ENCODE results near the gene CUX1. TPM values are rescaled to one million over a fixed set of nuclear protein-coding genes. Genes with fewer than 3 reads are reported as not detected.
"Not testable (repeated sequence)": the region's sequence is repeated elsewhere in the genome, so short reads cannot be mapped to it uniquely, and the experiment has no call there.

Gene CUX1
- total and polyA plus RNA-seq, 7 experiments from 2014 or later: 10.1 to 81.6 (median 42.5) TPM

DNA sequence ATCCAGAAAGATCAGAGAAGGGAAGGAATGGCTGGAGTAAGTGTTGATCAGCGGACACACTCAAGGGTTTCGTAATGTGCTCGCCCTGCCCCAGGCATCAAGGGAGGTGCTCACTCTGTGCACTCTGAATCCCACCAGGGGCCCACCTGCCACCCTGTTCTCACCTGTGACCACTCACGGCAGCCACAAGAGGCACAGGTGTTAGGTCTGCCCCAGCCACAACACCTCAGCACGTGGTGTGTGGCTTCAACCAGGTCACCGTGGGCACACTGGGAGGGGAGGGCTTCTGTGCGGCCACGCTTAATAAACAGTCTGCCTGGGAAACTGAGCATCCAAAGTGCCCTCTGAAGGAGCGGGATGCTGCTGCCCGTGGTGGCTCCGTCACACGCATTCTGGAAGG lies 49.8 kb downstream of the CUX1 start:
- no peaks in the 10 kb centered on the region for H3K36me3 ChIP-seq (ENCODE audit: control insufficient read depth in 2 of 3, insufficient read depth in 3 of 3, low read length in 3 of 3)
- DNase-seq (no peak), ATAC-seq (no peak)
- H3K4me1 Mint-ChIP-seq: peaks cover 8 to 45% (median 40%) of the 10 kb centered on the region in 7 donors
- H3K27me3 Mint-ChIP-seq: no peaks in the 10 kb centered on the region
- no peaks in the 10 kb centered on the region for H3K27me3 ChIP-seq (ENCODE audit: control insufficient read depth in 2 of 2, insufficient read depth in 2 of 2, low read length in 2 of 2)
- H3K4me3 ChIP-seq (ENCODE audit: low read length): no peak overlapping the region
- H3K36me3 Mint-ChIP-seq: peaks cover 0 to 10% (median 4%) of the 10 kb centered on the region in 5 donors
- H3K9me3 Mint-ChIP-seq: no peaks in the 10 kb centered on the region
- no peak overlapping the region for H3K4me3 Mint-ChIP-seq
- POLR2A ChIA-PET: no interaction called here
- CTCF ChIA-PET: no interaction called here
- H3K4me1 ChIP-seq (ENCODE audit: control insufficient read depth in 2 of 2, insufficient read depth in 2 of 2, low read length in 2 of 2): no peaks in the 10 kb centered on the region
- intact Hi-C loops (cut with micrococcal nuclease): no loop called here
- H3K27ac Mint-ChIP-seq: no peak overlapping the region
- no peaks in the 10 kb centered on the region for H3K9me3 ChIP-seq (ENCODE audit: control insufficient read depth in 2 of 3, low read length in 3 of 3)
- no peak overlapping the region for H3K27ac ChIP-seq (ENCODE audit: low read depth, low read length)

DNA sequence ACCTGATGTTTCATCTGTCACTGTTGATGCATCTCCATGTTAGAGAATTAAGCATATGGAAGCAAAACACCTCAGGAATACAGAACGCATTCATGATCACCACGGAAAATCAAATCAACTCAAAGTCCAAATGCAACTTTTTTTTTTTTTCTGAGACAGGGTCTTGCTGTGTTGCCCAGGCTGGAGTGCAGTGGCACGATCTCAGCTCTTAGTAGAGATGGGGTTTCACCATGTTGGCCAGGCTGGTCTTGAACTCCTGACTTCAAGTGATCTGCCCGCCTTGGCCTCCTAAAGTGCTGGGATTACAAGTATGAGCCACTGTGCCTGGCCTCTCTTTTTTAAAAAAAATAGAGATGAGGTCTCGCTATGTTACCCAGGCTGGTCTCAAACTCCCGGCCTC lies 50.3 kb downstream of the CUX1 start:
- H3K27me3 Mint-ChIP-seq; H3K4me3 Mint-ChIP-seq; POLR2A ChIA-PET; intact Hi-C loops (cut with micrococcal nuclease); H3K27ac ChIP-seq (ENCODE audit: low read depth, low read length); H3K27me3 ChIP-seq (ENCODE audit: control insufficient read depth in 2 of 2, insufficient read depth in 2 of 2, low read length in 2 of 2); DNase-seq; H3K36me3 ChIP-seq (ENCODE audit: control insufficient read depth in 2 of 3, insufficient read depth in 3 of 3, low read length in 3 of 3); H3K4me1 ChIP-seq (ENCODE audit: control insufficient read depth in 2 of 2, insufficient read depth in 2 of 2, low read length in 2 of 2); H3K9me3 Mint-ChIP-seq; ATAC-seq; H3K9me3 ChIP-seq (ENCODE audit: control insufficient read depth in 2 of 3, low read length in 3 of 3); H3K4me3 ChIP-seq (ENCODE audit: low read length); CTCF ChIA-PET: not testable (repeated sequence)
- H3K4me1 Mint-ChIP-seq: peaks cover 8 to 45% (median 40%) of the 10 kb centered on the region in 7 donors
- H3K27ac Mint-ChIP-seq: peak overlapping the region in 1 of 9 donors; percentile 41
- H3K36me3 Mint-ChIP-seq: peaks cover 0 to 10% (median 4%) of the 10 kb centered on the region in 5 donors

DNA sequence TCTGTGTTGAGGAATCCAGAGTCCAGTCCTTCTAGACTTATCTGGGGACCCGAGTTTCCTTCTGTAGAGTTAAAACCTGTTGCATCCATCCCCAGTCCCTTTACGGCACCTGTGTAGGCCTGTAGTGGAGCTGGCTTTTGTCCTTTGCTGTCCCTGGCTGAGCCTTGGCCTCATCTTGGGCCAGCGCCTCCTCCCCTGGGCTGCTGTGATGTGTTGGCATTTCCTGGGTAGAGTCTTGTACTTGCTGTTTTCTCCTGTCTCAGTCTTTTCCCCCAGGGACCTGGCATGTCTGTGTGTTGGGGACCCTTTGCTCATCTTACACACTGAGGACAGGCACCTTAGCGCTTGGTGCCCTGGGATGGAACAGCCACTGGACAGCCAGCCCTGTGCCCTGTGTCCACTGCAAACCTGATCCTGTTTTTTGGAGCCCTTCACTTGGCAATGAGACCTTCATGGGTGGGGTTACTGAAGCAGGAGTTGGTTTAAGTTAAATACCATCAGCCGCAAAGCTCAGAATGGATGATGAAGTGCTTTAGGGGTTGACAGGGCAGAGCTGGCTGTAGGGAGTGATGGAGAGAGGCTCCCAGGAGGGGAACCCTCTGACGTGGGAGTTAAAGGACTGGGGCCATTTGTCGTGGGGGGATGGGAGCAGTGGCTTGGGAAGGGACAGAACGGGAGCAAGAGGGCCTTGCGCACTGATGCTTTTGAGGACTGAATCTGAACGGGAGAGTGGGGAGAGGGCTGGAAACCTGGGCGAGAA lies 50.9 kb downstream of the CUX1 start:
- CTCF ChIA-PET: no interaction called here
- Mint-ChIP-seq H3K4me3 (no peak overlapping the region), H3K4me1 (peaks cover 8 to 45% (median 40%) of the 10 kb centered on the region in 7 donors), H3K9me3 (no peaks in the 10 kb centered on the region), H3K36me3 (peaks cover 0 to 10% (median 4%) of the 10 kb centered on the region in 5 donors), H3K27ac (peak overlapping the region in 3 of 9 donors; percentile 36 to 65 (median 41)), H3K27me3 (no peaks in the 10 kb centered on the region)
- POLR2A ChIA-PET: no interaction called here
- Histone ChIP-seq H3K4me1 (ENCODE audit: control insufficient read depth in 2 of 2, insufficient read depth in 2 of 2, low read length in 2 of 2) (no peaks in the 10 kb centered on the region), H3K9me3 (ENCODE audit: control insufficient read depth in 2 of 3, low read length in 3 of 3) (no peaks in the 10 kb centered on the region), H3K27ac (ENCODE audit: low read depth, low read length) (no peak overlapping the region), H3K27me3 (ENCODE audit: control insufficient read depth in 2 of 2, insufficient read depth in 2 of 2, low read length in 2 of 2) (no peaks in the 10 kb centered on the region), H3K36me3 (ENCODE audit: control insufficient read depth in 2 of 3, insufficient read depth in 3 of 3, low read length in 3 of 3) (no peaks in the 10 kb centered on the region), H3K4me3 (ENCODE audit: low read length) (no peak overlapping the region)
- DNase-seq (no peak), ATAC-seq (no peak)
- intact Hi-C loops (cut with micrococcal nuclease): no loop called here

DNA sequence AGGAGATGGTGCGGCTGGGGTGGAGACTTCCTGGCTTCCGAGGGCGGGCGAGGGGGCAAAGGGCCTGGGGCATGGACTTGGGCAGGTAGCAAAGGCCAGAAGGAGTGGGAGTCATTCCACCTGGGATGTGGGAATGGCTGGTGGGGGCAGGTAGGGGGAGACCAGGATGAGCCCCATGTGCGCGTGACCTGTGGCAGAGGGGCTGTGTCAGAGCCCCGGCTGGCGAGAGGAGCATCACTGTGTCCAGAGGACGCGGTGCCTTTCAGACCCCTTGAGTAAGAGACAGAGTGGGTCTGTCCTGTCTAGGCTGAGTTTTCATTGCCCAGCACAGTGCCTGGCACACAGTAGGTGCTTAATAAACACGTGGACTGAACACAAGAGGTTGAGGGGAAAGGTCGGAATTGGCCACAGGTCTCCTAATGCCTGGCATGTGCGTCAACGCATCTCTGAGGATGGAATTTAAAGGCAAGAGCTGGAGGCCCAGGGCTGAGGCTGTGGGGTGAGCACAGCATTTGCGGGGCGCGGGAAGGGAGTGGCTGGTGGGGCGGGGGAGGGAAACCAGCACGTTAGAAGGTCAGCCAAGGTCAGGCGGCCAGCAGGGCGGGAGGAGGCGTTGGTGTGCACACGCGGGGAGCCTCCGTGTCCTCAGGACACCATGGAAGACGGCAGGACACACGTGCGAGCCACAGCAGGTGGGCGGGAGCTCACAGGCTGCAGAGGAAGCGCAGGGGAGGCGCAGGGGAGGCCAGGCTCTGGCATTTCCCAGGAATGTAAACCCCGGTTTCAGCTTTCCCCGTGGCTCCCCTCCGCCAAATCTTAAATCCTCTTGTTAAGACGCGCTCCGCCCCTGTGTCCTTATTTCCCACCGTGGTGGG lies 51.8 kb downstream of the CUX1 start:
- no peak overlapping the region for H3K4me3 Mint-ChIP-seq
- peaks cover 5 to 41% (median 36%) of the 10 kb centered on the region in 7 donors for H3K4me1 Mint-ChIP-seq
- intact Hi-C loops (cut with micrococcal nuclease): no loop called here
- Histone ChIP-seq H3K9me3 (ENCODE audit: control insufficient read depth in 2 of 3, low read length in 3 of 3) (no peaks in the 10 kb centered on the region), H3K27me3 (ENCODE audit: control insufficient read depth in 2 of 2, insufficient read depth in 2 of 2, low read length in 2 of 2) (no peaks in the 10 kb centered on the region), H3K27ac (ENCODE audit: low read depth, low read length) (no peak overlapping the region), H3K4me3 (ENCODE audit: low read length) (no peak overlapping the region), H3K4me1 (ENCODE audit: control insufficient read depth in 2 of 2, insufficient read depth in 2 of 2, low read length in 2 of 2) (no peaks in the 10 kb centered on the region), H3K36me3 (ENCODE audit: control insufficient read depth in 2 of 3, insufficient read depth in 3 of 3, low read length in 3 of 3) (no peaks in the 10 kb centered on the region)
- ChIA-PET CTCF (no interaction called here), POLR2A (no interaction called here)
- no peaks in the 10 kb centered on the region for H3K27me3 Mint-ChIP-seq
- peak overlapping the region in 1 of 9 donors; percentile 19 for H3K27ac Mint-ChIP-seq
- DNase-seq (no peak), ATAC-seq (no peak)
- H3K9me3 Mint-ChIP-seq: no peaks in the 10 kb centered on the region
- H3K36me3 Mint-ChIP-seq: peaks cover 0 to 7% (median 0%) of the 10 kb centered on the region in 5 donors

DNA sequence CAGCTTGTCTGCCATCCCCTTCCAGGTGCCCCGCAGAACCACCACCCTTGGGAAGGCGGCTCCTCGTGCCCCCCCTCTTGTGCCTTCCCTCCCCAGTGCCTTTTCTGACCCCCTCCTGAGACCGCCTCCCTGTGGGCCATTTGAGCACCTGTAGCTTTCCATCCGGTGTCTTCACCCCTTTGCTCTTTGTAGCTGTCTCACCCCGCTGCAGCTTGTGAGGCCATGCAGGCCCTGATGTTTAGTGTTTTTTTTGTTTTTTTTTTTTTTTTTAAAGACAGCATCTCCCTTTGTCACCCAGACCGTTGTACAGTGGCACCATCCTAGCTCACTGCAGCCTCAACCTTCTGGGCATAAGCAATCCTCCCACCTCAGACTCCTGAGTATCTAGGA lies 52.5 kb downstream of the CUX1 start:
- ATAC-seq (no peak), DNase-seq (no peak)
- intact Hi-C loops (cut with micrococcal nuclease): no loop called here
- Histone ChIP-seq H3K27ac (ENCODE audit: low read depth, low read length) (no peak overlapping the region), H3K4me1 (ENCODE audit: control insufficient read depth in 2 of 2, insufficient read depth in 2 of 2, low read length in 2 of 2) (no peaks in the 10 kb centered on the region), H3K4me3 (ENCODE audit: low read length) (no peak overlapping the region), H3K36me3 (ENCODE audit: control insufficient read depth in 2 of 3, insufficient read depth in 3 of 3, low read length in 3 of 3) (no peaks in the 10 kb centered on the region), H3K27me3 (ENCODE audit: control insufficient read depth in 2 of 2, insufficient read depth in 2 of 2, low read length in 2 of 2) (no peaks in the 10 kb centered on the region), H3K9me3 (ENCODE audit: control insufficient read depth in 2 of 3, low read length in 3 of 3) (no peaks in the 10 kb centered on the region)
- H3K9me3 Mint-ChIP-seq: no peaks in the 10 kb centered on the region
- H3K27me3 Mint-ChIP-seq: no peaks in the 10 kb centered on the region
- peaks cover 5 to 44% (median 35%) of the 10 kb centered on the region in 7 donors for H3K4me1 Mint-ChIP-seq
- ChIA-PET POLR2A (no interaction called here), CTCF (no interaction called here)
- H3K4me3 Mint-ChIP-seq: no peak overlapping the region
- peak overlapping the region in 2 of 9 donors; percentile 19 to 77 for H3K27ac Mint-ChIP-seq
- H3K36me3 Mint-ChIP-seq: peaks cover 0 to 7% (median 0%) of the 10 kb centered on the region in 5 donors

DNA sequence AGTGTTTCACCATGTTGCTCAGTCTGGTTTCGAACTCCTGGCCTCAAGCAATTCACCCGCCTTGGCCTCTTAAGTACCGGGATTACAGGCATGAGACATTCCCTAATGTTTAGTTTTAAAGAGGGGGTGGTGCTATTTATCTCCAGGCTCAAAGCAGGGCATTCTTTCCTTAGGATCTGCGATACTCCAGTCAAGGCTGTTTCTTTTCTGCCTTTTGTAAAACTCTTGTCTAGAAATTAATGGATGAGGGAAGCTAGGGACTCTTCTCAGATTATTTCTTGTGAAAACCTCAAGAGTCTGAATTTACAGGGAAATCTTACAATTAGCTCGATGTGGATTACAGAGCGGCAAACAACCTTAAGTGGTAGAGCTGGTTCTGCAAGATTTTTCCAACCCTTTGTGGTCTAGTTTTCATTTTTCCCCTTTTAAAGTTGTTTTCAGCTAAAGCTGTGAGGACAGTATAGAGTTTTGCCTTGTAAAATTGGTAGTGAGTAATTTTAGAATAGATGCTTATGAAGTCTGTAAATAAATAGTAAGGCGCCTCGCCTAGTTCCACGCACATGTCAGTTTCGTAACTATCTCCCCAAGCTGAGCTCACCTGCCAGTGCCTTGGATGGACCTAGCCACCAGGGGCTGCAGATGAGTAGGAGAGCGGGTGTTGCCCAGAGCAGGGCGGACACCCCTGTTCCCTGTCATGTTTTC lies 53.1 kb downstream of the CUX1 start:
- no peaks in the 10 kb centered on the region for H3K27me3 Mint-ChIP-seq
- Histone ChIP-seq H3K4me1 (ENCODE audit: control insufficient read depth in 2 of 2, insufficient read depth in 2 of 2, low read length in 2 of 2) (no peaks in the 10 kb centered on the region), H3K27ac (ENCODE audit: low read depth, low read length) (no peak overlapping the region), H3K9me3 (ENCODE audit: control insufficient read depth in 2 of 3, low read length in 3 of 3) (no peaks in the 10 kb centered on the region), H3K36me3 (ENCODE audit: control insufficient read depth in 2 of 3, insufficient read depth in 3 of 3, low read length in 3 of 3) (no peaks in the 10 kb centered on the region), H3K4me3 (ENCODE audit: low read length) (no peak overlapping the region), H3K27me3 (ENCODE audit: control insufficient read depth in 2 of 2, insufficient read depth in 2 of 2, low read length in 2 of 2) (no peaks in the 10 kb centered on the region)
- no peak overlapping the region for H3K4me3 Mint-ChIP-seq
- ChIA-PET CTCF (interaction anchor here (0.6 kb wide), 1 partner anchor 360 kb away, joined by 6 read pairs; no protein-coding TSS in a partner anchor), POLR2A (no interaction called here)
- peaks cover 5 to 40% (median 29%) of the 10 kb centered on the region in 7 donors for H3K4me1 Mint-ChIP-seq
- no peak for DNase-seq
- peak overlapping the region in 1 of 9 donors; percentile 77 for H3K27ac Mint-ChIP-seq
- H3K36me3 Mint-ChIP-seq: peaks cover 0 to 2% (median 0%) of the 10 kb centered on the region in 5 donors
- intact Hi-C loops (cut with micrococcal nuclease): no loop called here
- H3K9me3 Mint-ChIP-seq: no peaks in the 10 kb centered on the region
- no peak for ATAC-seq
